ENCODE results near the gene DYNC1LI1. TPM values are rescaled to one million over a fixed set of nuclear protein-coding genes. Genes with fewer than 3 reads are reported as not detected.

Gene DYNC1LI1
- polyA plus RNA-seq, 1 of the 3 experiments (the other 2 are of a cell fraction), result 15.4 TPM

DNA sequence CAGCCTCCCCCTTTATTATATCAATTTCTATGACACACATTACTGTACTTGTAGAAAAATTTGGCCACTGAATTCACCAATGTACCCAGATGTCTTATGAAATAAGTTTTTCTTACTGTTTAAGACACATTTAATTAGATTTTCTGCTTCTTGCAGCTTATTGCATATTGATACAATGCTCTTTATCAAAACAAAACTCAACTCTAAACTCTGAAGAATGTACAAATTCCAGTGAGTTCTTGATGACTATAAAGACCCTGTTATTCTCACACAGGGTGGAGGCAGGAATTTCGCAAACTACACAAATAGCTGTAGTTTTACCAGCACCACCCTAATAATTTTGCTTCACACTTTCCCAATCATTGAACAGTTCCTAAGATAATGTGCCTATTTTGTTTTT is 90.1 kb downstream of the DYNC1LI1 start:
- CTCF ChIA-PET, result interaction anchor here (1.5 to 7.0 kb wide), 2 partner anchors 12 to 30 kb away, joined by 3 to 57 read pairs; no protein-coding TSS in a partner anchor
- TF ChIP-seq, protein P1, sequence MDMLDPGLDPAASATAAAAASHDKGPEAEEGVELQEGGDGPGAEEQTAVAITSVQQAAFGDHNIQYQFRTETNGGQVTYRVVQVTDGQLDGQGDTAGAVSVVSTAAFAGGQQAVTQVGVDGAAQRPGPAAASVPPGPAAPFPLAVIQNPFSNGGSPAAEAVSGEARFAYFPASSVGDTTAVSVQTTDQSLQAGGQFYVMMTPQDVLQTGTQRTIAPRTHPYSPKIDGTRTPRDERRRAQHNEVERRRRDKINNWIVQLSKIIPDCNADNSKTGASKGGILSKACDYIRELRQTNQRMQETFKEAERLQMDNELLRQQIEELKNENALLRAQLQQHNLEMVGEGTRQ (IDR thresholded peaks at IDR 0.05; ENCODE audit: borderline replicate concordance, low read depth, low read length), result no peak
- TF ChIP-seq FOXM1 (IDR thresholded peaks at IDR 0.05; ENCODE audit: low read depth), result no peak
- no peak for TF ChIP-seq JUND (IDR thresholded peaks at IDR 0.05)
- no peaks in the 10 kb centered on the region for H3K4me1 ChIP-seq (ENCODE audit: control insufficient read depth in 1 of 2, insufficient read depth in 2 of 2, low read depth in 1 of 2, low read length in 1 of 2)
- H3K9me3 ChIP-seq, result no peaks in the 10 kb centered on the region
- no peak overlapping the region for H3K4me3 ChIP-seq (ENCODE audit: low read depth in 2 of 2, low read length in 1 of 2)
- H4K20me1 ChIP-seq (ENCODE audit: insufficient read depth), result no peaks in the 10 kb centered on the region
- peaks cover 4% of the 10 kb centered on the region for H3F3A ChIP-seq (replicated peaks; ENCODE audit: insufficient read depth)
- H3K27ac ChIP-seq (ENCODE audit: low read depth in 2 of 2, low read length in 1 of 2), result no peak overlapping the region
- H3K9me2 ChIP-seq, result no peaks in the 10 kb centered on the region
- WGBS (ENCODE audit: low lambda C conversion rate), result 100% methylated on average over 1 of the region's 1 CpG
- no peak overlapping the region for H3K9ac ChIP-seq
- DNase-seq, result no peak
- peaks cover 37 to 42% of the 10 kb centered on the region in 2 experiments for H3K36me3 ChIP-seq (replicated peaks in 1 of 2; ENCODE audit: control insufficient read depth in 1 of 2, insufficient read depth in 2 of 2, low read length in 1 of 2)
- POLR2A ChIA-PET, result no interaction called here
- H3K79me2 ChIP-seq (ENCODE audit: insufficient read depth), result no peaks in the 10 kb centered on the region
- no peaks in the 10 kb centered on the region for H3K27me3 ChIP-seq (ENCODE audit: insufficient read depth)
- no peak overlapping the region for H3K4me2 ChIP-seq
- no peak overlapping the region for H2AFZ ChIP-seq (ENCODE audit: low read depth)

Small RNA genes lying within 50 kb of the gene (small RNA-seq; reads per million reads assigned to genes)
- 0 to 2.0 (median 0.11) reads per million in 7 experiments for gene MIR548AY

Other genes starting within 250 kb of the DYNC1LI1 start
- 50.1 and 50.7 TPM in 2 replicates for gene CMTM7, start 179.0 kb downstream of the DYNC1LI1 start, polyA plus RNA-seq (2012; rRNA removed)
- 29.8 and 37.8 TPM in 2 replicates for gene CMTM6, start 68.0 kb downstream of the DYNC1LI1 start, polyA plus RNA-seq (2012; rRNA removed)
- 23.5 and 27.4 TPM in 2 replicates for gene CNOT10, start 114.3 kb upstream of the DYNC1LI1 start, polyA plus RNA-seq (2012; rRNA removed)
- gene TRIM71, start 247.1 kb upstream of the DYNC1LI1 start, polyA plus RNA-seq (2012; rRNA removed), result not detected in 2 replicates

Data from SK-N-SH (cell line).